ENCODE data around the gene CPA2.

DNA sequence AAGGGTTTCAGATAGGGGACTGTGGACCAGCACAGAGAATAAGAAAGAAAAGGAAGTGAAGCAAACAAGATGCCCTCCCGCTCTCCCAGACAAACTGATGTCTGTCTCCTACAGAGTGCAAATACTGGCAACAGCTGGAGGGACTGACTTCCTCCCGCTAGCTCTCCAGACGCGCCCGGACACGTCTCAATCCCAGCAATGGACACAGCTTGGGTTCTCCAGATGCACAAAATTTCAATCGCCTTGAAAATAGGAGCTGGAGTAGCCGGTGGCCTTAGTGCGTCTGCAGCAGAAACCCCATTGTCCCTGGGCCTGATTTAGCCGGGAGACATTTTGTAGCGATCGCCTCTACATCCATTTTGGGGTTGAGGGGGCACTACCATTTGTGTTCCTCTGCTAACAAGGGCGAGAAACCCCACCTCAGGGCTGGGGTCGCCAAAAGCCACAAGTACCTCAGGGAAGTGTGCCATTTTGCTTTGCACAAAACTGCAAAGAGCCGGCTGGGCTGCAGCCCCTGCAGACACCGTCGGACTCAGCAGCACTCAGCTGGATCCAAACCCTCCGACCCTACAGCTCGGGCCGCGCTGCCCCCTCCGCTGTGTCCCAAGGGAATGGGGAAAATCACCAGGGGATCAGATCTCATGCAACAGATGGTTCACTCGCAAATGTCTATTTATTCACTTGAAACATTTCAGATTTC lies 5.9 kb downstream of the CPA2 start:
- no peak for TF ChIP-seq POLR2AphosphoS5 (IDR thresholded peaks at IDR 0.05)
- TF ChIP-seq, protein P1, sequence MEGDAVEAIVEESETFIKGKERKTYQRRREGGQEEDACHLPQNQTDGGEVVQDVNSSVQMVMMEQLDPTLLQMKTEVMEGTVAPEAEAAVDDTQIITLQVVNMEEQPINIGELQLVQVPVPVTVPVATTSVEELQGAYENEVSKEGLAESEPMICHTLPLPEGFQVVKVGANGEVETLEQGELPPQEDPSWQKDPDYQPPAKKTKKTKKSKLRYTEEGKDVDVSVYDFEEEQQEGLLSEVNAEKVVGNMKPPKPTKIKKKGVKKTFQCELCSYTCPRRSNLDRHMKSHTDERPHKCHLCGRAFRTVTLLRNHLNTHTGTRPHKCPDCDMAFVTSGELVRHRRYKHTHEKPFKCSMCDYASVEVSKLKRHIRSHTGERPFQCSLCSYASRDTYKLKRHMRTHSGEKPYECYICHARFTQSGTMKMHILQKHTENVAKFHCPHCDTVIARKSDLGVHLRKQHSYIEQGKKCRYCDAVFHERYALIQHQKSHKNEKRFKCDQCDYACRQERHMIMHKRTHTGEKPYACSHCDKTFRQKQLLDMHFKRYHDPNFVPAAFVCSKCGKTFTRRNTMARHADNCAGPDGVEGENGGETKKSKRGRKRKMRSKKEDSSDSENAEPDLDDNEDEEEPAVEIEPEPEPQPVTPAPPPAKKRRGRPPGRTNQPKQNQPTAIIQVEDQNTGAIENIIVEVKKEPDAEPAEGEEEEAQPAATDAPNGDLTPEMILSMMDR (IDR thresholded peaks at IDR 0.05) = no peak

All from upper lobe of left lung (tissue), 4 donors.